Retinal pigment epithelial cell (primary cell): ENCODE data around the gene IFRD1.
A peak's percentile ranks its signal among the peaks of the same experiment; 100 is the strongest.

ENCODE experiments used
- DNase-seq: peaks from one replicate; pipeline ENCODE4 v3.0.0-alpha.2; 2010; ENCODE audit warnings: low read depth
- H3K4me3 ChIP-seq: 2 replicates; pipeline ENCODE4 v1.5.1; 2011; ENCODE audit warnings: mild to moderate bottlenecking, low read length, control low read depth, moderate library complexity
- CTCF ChIP-seq: conservative IDR thresholded peaks from 2 replicates; pipeline ENCODE4 v1.5.1; 2011; ENCODE audit warnings: low read depth, low read length, control low read depth, inconsistent platforms

IFRD1 gene

GRCh38 chr7:112449902-112450806 is at the start of gene IFRD1:
Gene IFRD1, plus strand, starts transcription at chr7:112450460. Its CDS starts 229 bp downstream, at chr7:112450689.
- H3K4me3 ChIP-seq = peak within 1 kb of the TSS; percentile 99
- no peak for TF ChIP-seq CTCF
- peak; percentile 95 for DNase-seq

GRCh38 chr7:112404321-112404720 is 45.9 kb upstream of the IFRD1 start:
- no peak overlapping the region for H3K4me3 ChIP-seq
- no peak for TF ChIP-seq CTCF
- DNase-seq = no peak

- DNase-seq = no peak
- no peak for TF ChIP-seq CTCF
- H3K4me3 ChIP-seq = no peak overlapping the region
Measured at GRCh38 chr7:112405286-112405685, 45.0 kb upstream of the IFRD1 start.

GRCh38 chr7:112407261-112407660 is 43.0 kb upstream of the IFRD1 start:
- TF ChIP-seq CTCF = no peak
- no peak overlapping the region for H3K4me3 ChIP-seq
- DNase-seq = no peak

GRCh38 chr7:112410092-112410491 is 40.2 kb upstream of the IFRD1 start:
- no peak for DNase-seq
- H3K4me3 ChIP-seq = no peak overlapping the region
- no peak for TF ChIP-seq CTCF

- no peak overlapping the region for H3K4me3 ChIP-seq
- TF ChIP-seq CTCF = peak; percentile 74
- no peak for DNase-seq
Measured at GRCh38 chr7:112411186-112411795, 39.0 kb upstream of the IFRD1 start.
